Iris pigment epithelial cell (primary cell): ENCODE results near the gene SIGLECL1.
"Not testable (repeated sequence)": the region's sequence is repeated elsewhere in the genome, so short reads cannot be mapped to it uniquely, and the experiment has no call there.

Source experiments
- DNase-seq: peaks from one replicate; pipeline ENCODE4 v3.0.0-alpha.2; 2011; ENCODE audit warnings: low read depth

SIGLECL1 gene

GRCh38 chr19:51250786-51251467 lies at the start of gene SIGLECL1:
TSS of gene SIGLECL1 (plus strand) at chr19:51251080. CDS start at chr19:51264073, 12,993 bp downstream.
- DNase-seq, result no peak

GRCh38 chr19:51201712-51202111 lies 49.2 kb upstream of the SIGLECL1 start:
- no peak for DNase-seq

GRCh38 chr19:51203916-51204315 lies 47.0 kb upstream of the SIGLECL1 start:
- DNase-seq, result no peak

GRCh38 chr19:51204321-51204720 lies 46.6 kb upstream of the SIGLECL1 start:
- DNase-seq, result no peak

GRCh38 chr19:51207747-51208146 lies 43.1 kb upstream of the SIGLECL1 start:
- no peak for DNase-seq

GRCh38 chr19:51210191-51210784 lies 40.6 kb upstream of the SIGLECL1 start:
- DNase-seq, result no peak

GRCh38 chr19:51210874-51211361 lies 40.0 kb upstream of the SIGLECL1 start:
- DNase-seq, result not testable (repeated sequence)

GRCh38 chr19:51211833-51212232 lies 39.0 kb upstream of the SIGLECL1 start:
- no peak for DNase-seq

GRCh38 chr19:51219307-51219706 lies 31.6 kb upstream of the SIGLECL1 start:
- no peak for DNase-seq

- DNase-seq, result no peak
These were observed 30.9 kb upstream of the SIGLECL1 start for GRCh38 chr19:51219971-51220370.

GRCh38 chr19:51220996-51221395 lies 29.9 kb upstream of the SIGLECL1 start:
- DNase-seq, result no peak

GRCh38 chr19:51224163-51224641 lies 26.7 kb upstream of the SIGLECL1 start:
- DNase-seq, result no peak

GRCh38 chr19:51224898-51225393 lies 25.9 kb upstream of the SIGLECL1 start, which contains the start of gene CD33:
TSS of gene CD33 (plus strand) at chr19:51225080. CDS start at chr19:51225119, 39 bp downstream.
- not testable (repeated sequence) for DNase-seq

GRCh38 chr19:51226067-51226466 lies 24.8 kb upstream of the SIGLECL1 start:
- no peak for DNase-seq

- no peak for DNase-seq
These were observed 23.6 kb upstream of the SIGLECL1 start for GRCh38 chr19:51227326-51227725.

- no peak for DNase-seq
These were observed 22.9 kb upstream of the SIGLECL1 start for GRCh38 chr19:51227966-51228365.

GRCh38 chr19:51240866-51241265 lies 10.0 kb upstream of the SIGLECL1 start:
- DNase-seq, result no peak

- DNase-seq, result no peak
These were observed 7.8 kb upstream of the SIGLECL1 start for GRCh38 chr19:51242881-51243630.

- DNase-seq, result no peak
These were observed 4.7 kb upstream of the SIGLECL1 start for GRCh38 chr19:51246164-51246552.

- DNase-seq, result no peak
These were observed 2.8 kb upstream of the SIGLECL1 start for GRCh38 chr19:51247972-51248590.

- no peak for DNase-seq
These were observed 564 bp downstream of the SIGLECL1 start for GRCh38 chr19:51251468-51251820.
